ENCODE measurements around the gene DDX54. TPM values are rescaled to one million over a fixed set of nuclear protein-coding genes. Genes with fewer than 3 reads are reported as not detected.
"Not testable (repeated sequence)": the region's sequence is repeated elsewhere in the genome, so short reads cannot be mapped to it uniquely, and the experiment has no call there.

Gene DDX54
- polyA plus RNA-seq, 2 donors = 34.3 to 49.1 TPM

- Histone ChIP-seq H3K9me3 (ENCODE audit: control insufficient read depth in 2 of 2, insufficient read depth in 1 of 2, low read depth in 1 of 2, low read length in 1 of 2) (no peaks in the 10 kb centered on the region), H3K36me3 (ENCODE audit: control insufficient read depth in 2 of 2, insufficient read depth in 2 of 2, low read length in 1 of 2) (no peaks in the 10 kb centered on the region), H3K4me3 (ENCODE audit: low read depth in 1 of 2, low read length in 2 of 2) (no peak overlapping the region), H3K27me3 (ENCODE audit: control insufficient read depth in 1 of 2, insufficient read depth in 2 of 2, low read length in 2 of 2) (no peaks in the 10 kb centered on the region), H3K27ac (ENCODE audit: low read depth in 2 of 2, low read length in 1 of 2) (no peak overlapping the region), H3K4me1 (ENCODE audit: control insufficient read depth in 2 of 2, insufficient read depth in 2 of 2, low read length in 1 of 2) (peaks cover 5 to 8% of the 10 kb centered on the region in 2 donors)
- WGBS, 2 donors = 72 to 79% methylated on average over 2 of the region's 2 CpGs
These were observed 38.3 kb downstream of the DDX54 start for GRCh38 chr12:113146999-113147398.

DNA sequence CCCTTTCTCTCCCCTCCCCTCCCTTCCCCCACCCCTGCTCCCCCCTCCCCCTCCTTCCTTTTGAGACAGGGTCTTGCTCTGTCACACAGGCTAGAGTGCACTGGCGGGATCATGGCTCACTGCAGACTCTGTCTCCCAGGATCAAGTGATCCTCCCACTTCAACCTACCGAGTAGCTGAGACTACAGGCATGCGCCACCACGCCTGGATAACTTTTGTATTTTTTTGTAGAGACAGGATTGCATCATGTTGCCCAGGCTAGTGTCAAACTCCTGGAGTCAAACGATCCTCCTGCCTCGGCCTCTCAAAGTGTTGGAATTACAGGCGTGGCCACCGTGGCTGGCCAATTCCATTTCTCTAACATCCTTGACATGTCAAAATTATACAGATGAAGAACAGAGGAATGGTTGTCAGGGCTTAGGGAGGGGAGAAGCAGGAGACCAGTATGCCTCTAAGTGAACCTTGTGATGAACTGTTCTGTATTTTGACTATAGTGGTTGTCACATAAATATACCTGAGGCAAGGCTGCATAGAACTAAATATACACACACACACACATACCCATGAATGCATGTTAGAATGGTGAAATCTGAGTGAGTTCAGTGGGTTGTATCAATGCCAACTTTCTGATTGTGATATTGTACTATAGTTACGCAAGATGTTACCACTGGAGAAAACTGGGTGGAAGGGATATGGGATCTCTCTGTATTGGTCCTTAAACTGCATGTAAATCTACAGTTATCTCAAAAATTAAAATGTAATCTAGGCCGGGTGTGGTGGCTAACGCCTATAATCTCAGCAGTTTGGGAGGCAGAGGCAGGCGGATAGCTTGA, 39.3 kb downstream of the DDX54 start:
- Histone ChIP-seq H3K4me1 (ENCODE audit: control insufficient read depth in 2 of 2, insufficient read depth in 2 of 2, low read length in 1 of 2) (peaks cover 5 to 8% of the 10 kb centered on the region in 2 donors), H3K4me3 (ENCODE audit: low read depth in 1 of 2, low read length in 2 of 2) (no peak overlapping the region), H3K36me3 (ENCODE audit: control insufficient read depth in 2 of 2, insufficient read depth in 2 of 2, low read length in 1 of 2) (no peaks in the 10 kb centered on the region), H3K27ac (ENCODE audit: low read depth in 2 of 2, low read length in 1 of 2) (no peak overlapping the region), H3K27me3 (ENCODE audit: control insufficient read depth in 1 of 2, insufficient read depth in 2 of 2, low read length in 2 of 2) (no peaks in the 10 kb centered on the region), H3K9me3 (ENCODE audit: control insufficient read depth in 2 of 2, insufficient read depth in 1 of 2, low read depth in 1 of 2, low read length in 1 of 2) (no peaks in the 10 kb centered on the region)
- WGBS, 2 donors = 76 to 79% methylated on average over 12 of the region's 12 CpGs

DNA sequence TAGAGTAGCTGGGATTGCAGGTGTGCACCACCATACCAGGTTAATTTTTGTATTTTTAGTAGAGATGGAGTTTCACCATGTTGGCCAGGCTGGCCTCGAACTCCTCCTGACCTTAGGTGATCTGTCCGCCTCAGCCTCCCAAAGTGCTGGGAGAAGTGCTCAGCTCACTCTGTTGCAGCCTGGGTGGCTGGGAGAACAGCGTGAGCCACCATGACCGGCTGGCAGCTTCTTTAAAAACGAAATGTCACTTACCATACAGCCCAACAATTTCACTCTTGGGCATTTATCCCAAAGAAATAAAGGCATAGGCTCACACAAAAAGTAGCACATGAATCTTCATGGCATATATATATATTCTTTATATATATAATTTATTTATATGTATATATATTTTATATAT, 40.5 kb downstream of the DDX54 start:
- Histone ChIP-seq H3K27me3 (ENCODE audit: control insufficient read depth in 1 of 2, insufficient read depth in 2 of 2, low read length in 2 of 2) (no peaks in the 10 kb centered on the region), H3K4me3 (ENCODE audit: low read depth in 1 of 2, low read length in 2 of 2) (no peak overlapping the region), H3K9me3 (ENCODE audit: control insufficient read depth in 2 of 2, insufficient read depth in 1 of 2, low read depth in 1 of 2, low read length in 1 of 2) (no peaks in the 10 kb centered on the region), H3K4me1 (ENCODE audit: control insufficient read depth in 2 of 2, insufficient read depth in 2 of 2, low read length in 1 of 2) (peaks cover 4 to 8% of the 10 kb centered on the region in 2 donors), H3K36me3 (ENCODE audit: control insufficient read depth in 2 of 2, insufficient read depth in 2 of 2, low read length in 1 of 2) (no peaks in the 10 kb centered on the region), H3K27ac (ENCODE audit: low read depth in 2 of 2, low read length in 1 of 2) (no peak overlapping the region)
- WGBS, 2 donors = 72 to 84% methylated on average over 5 of the region's 5 CpGs

DNA sequence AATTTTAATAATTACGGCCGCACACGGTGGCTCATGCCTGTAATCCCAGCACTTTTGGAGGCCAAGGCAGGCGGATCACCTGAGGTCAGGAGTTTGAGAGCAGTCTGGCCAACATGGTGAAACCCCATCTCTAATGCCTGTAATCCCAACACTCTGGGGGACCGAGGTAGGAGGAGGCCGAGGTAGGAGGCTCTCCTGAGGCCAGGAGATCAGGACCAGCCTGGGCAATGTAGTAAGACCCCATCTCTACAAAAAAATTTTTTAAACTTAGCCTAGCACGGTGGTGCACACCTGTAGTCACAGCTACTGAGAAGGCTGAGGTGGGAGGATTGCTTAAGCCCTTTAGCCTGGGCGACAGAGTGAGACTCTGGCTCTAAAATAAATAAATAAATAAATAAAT, 41.3 kb downstream of the DDX54 start:
- H3K36me3 ChIP-seq (ENCODE audit: control insufficient read depth in 2 of 2, insufficient read depth in 2 of 2, low read length in 1 of 2) = no peaks in the 10 kb centered on the region
- H3K27me3 ChIP-seq (ENCODE audit: control insufficient read depth in 1 of 2, insufficient read depth in 2 of 2, low read length in 2 of 2) = no peaks in the 10 kb centered on the region
- WGBS, 2 donors = 93% methylated on average over 8 of the region's 8 CpGs
- H3K4me1 ChIP-seq (ENCODE audit: control insufficient read depth in 2 of 2, insufficient read depth in 2 of 2, low read length in 1 of 2) = peaks cover 0 to 3% of the 10 kb centered on the region in 2 donors
- H3K27ac ChIP-seq (ENCODE audit: low read depth in 2 of 2, low read length in 1 of 2) = no peak overlapping the region
- no peak overlapping the region for H3K4me3 ChIP-seq (ENCODE audit: low read depth in 1 of 2, low read length in 2 of 2)
- H3K9me3 ChIP-seq (ENCODE audit: control insufficient read depth in 2 of 2, insufficient read depth in 1 of 2, low read depth in 1 of 2, low read length in 1 of 2) = no peaks in the 10 kb centered on the region

DNA sequence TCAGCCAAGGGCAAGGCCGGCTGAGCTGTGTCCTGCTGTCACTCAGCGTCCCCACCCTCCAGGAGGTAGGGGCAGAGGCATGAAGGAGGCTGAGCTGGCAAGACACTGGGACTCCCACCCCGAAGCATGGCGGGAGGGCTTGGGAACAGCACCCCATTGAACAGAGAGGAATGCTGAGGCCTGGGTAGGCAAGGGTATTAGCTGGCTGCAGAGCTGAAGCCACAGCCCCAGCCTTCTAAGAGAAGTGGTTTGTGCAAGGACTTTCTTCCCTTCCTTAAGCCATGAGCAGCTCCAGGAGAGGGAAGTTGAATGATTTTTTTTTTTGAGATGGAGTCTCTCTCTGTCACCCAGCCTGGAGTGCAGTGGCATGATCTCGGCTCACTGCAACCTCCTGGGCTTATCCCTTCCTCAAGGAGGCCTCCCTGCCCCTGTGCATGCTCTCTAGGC, 42.4 kb downstream of the DDX54 start:
- Histone ChIP-seq H3K27ac (ENCODE audit: low read depth in 2 of 2, low read length in 1 of 2) (peak overlapping the region in 1 of 2 donors; percentile 36), H3K4me1 (ENCODE audit: control insufficient read depth in 2 of 2, insufficient read depth in 2 of 2, low read length in 1 of 2) (peaks cover 0 to 6% of the 10 kb centered on the region in 2 donors), H3K4me3 (ENCODE audit: low read depth in 1 of 2, low read length in 2 of 2) (no peak overlapping the region), H3K36me3 (ENCODE audit: control insufficient read depth in 2 of 2, insufficient read depth in 2 of 2, low read length in 1 of 2) (no peaks in the 10 kb centered on the region), H3K9me3 (ENCODE audit: control insufficient read depth in 2 of 2, insufficient read depth in 1 of 2, low read depth in 1 of 2, low read length in 1 of 2) (no peaks in the 10 kb centered on the region), H3K27me3 (ENCODE audit: control insufficient read depth in 1 of 2, insufficient read depth in 2 of 2, low read length in 2 of 2) (no peaks in the 10 kb centered on the region)
- 77 to 83% methylated on average over 5 of the region's 5 CpGs for WGBS, 2 donors

DNA sequence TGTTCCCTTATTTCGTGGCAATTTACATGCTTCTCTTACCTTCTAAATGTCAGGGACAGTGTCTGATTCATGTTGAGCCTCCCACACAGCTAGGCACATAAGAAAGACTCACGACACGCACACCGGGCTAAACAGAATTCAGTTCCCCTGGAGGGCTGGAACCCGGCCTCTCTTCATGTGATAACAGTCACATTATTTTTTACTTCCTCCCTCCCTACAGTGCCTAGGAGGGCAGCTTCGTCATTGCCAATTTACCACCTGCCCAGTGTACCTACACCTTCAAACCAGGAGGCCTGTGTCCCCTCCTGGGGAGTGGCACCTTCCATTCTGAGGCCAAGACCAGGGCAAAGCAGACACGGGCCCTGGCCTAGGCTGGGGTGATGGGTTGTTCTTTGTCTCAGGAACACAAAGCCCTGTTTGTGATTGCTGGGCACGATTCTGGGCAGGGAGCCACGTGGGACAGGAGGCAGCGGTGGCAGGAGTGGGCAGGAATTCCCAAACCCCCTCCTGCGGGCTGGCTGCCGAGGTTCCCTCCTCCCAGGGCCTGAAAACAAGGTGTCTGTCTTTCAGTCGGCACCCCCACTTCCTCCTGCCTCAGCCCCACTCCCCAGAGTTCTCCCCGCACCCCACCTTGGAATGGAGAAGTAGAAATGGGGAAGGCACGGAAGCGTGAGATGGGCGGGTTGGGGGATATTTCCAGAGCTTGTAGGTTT, 42.9 kb downstream of the DDX54 start:
- Histone ChIP-seq H3K9me3 (ENCODE audit: control insufficient read depth in 2 of 2, insufficient read depth in 1 of 2, low read depth in 1 of 2, low read length in 1 of 2) (no peaks in the 10 kb centered on the region), H3K4me1 (ENCODE audit: control insufficient read depth in 2 of 2, insufficient read depth in 2 of 2, low read length in 1 of 2) (peaks cover 0 to 7% of the 10 kb centered on the region in 2 donors), H3K36me3 (ENCODE audit: control insufficient read depth in 2 of 2, insufficient read depth in 2 of 2, low read length in 1 of 2) (no peaks in the 10 kb centered on the region), H3K27ac (ENCODE audit: low read depth in 2 of 2, low read length in 1 of 2) (peak overlapping the region in 1 of 2 donors; percentile 20), H3K27me3 (ENCODE audit: control insufficient read depth in 1 of 2, insufficient read depth in 2 of 2, low read length in 2 of 2) (no peaks in the 10 kb centered on the region), H3K4me3 (ENCODE audit: low read depth in 1 of 2, low read length in 2 of 2) (no peak overlapping the region)
- WGBS, 2 donors = 46 to 59% methylated on average over 17 of the region's 17 CpGs

DNA sequence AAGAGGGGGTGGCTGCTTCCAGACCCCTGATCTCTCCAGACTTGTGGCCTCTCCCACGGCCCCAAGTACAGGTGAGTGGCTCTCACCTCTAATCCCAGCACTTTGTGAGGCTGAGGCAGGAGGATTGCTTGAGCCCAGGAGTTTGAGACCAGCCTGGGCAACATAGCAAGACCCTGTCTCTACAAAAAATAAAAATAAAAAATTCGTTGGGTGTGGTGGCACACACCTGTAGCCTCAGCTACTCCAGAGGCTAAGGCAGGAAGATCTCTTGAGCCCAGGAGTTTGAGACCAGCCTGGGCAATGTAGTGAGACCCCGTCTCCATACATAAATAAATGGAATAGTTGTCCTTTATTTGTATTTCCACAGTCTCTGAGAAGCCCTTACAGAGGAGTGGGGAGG, 43.6 kb downstream of the DDX54 start:
- peak overlapping the region in 1 of 2 donors; percentile 20 for H3K27ac ChIP-seq (ENCODE audit: low read depth in 2 of 2, low read length in 1 of 2)
- H3K9me3 ChIP-seq (ENCODE audit: control insufficient read depth in 2 of 2, insufficient read depth in 1 of 2, low read depth in 1 of 2, low read length in 1 of 2); H3K4me3 ChIP-seq (ENCODE audit: low read depth in 1 of 2, low read length in 2 of 2); H3K27me3 ChIP-seq (ENCODE audit: control insufficient read depth in 1 of 2, insufficient read depth in 2 of 2, low read length in 2 of 2); H3K4me1 ChIP-seq (ENCODE audit: control insufficient read depth in 2 of 2, insufficient read depth in 2 of 2, low read length in 1 of 2); H3K36me3 ChIP-seq (ENCODE audit: control insufficient read depth in 2 of 2, insufficient read depth in 2 of 2, low read length in 1 of 2): not testable (repeated sequence)
- 74 to 83% methylated on average over 3 of the region's 3 CpGs for WGBS, 2 donors

GRCh38 chr12:113140706-113141105, 44.6 kb downstream of the DDX54 start:
- peaks cover 0 to 7% of the 10 kb centered on the region in 2 donors for H3K4me1 ChIP-seq (ENCODE audit: control insufficient read depth in 2 of 2, insufficient read depth in 2 of 2, low read length in 1 of 2)
- WGBS, 2 donors = 71 to 82% methylated on average over 7 of the region's 7 CpGs
- H3K27me3 ChIP-seq (ENCODE audit: control insufficient read depth in 1 of 2, insufficient read depth in 2 of 2, low read length in 2 of 2) = no peaks in the 10 kb centered on the region
- no peak overlapping the region for H3K27ac ChIP-seq (ENCODE audit: low read depth in 2 of 2, low read length in 1 of 2)
- no peaks in the 10 kb centered on the region for H3K9me3 ChIP-seq (ENCODE audit: control insufficient read depth in 2 of 2, insufficient read depth in 1 of 2, low read depth in 1 of 2, low read length in 1 of 2)
- H3K36me3 ChIP-seq (ENCODE audit: control insufficient read depth in 2 of 2, insufficient read depth in 2 of 2, low read length in 1 of 2) = no peaks in the 10 kb centered on the region
- no peak overlapping the region for H3K4me3 ChIP-seq (ENCODE audit: low read depth in 1 of 2, low read length in 2 of 2)

DNA sequence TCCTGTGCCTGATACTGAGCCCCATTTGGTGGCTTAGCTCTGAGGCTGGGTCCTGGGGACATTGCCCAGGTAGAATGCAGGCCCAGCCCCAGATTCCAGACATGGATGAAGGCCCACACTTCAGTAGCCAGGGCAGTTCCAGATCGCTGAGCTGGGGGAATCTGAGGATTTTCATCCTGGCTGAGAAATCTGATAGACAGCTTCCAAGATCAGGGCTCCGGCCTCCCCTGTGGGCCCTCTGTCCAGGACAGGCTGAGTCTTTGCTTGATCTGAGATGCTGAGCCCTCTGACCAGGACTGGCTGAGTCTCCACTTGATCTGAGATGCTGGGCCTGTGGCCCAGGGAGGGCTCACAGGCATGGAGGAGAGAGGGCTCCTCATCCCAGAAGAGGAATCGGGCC, 46.5 kb downstream of the DDX54 start:
- no peaks in the 10 kb centered on the region for H3K36me3 ChIP-seq (ENCODE audit: control insufficient read depth in 2 of 2, insufficient read depth in 2 of 2, low read length in 1 of 2)
- peaks cover 0 to 7% of the 10 kb centered on the region in 2 donors for H3K4me1 ChIP-seq (ENCODE audit: control insufficient read depth in 2 of 2, insufficient read depth in 2 of 2, low read length in 1 of 2)
- WGBS, 2 donors = 78 to 80% methylated on average over 3 of the region's 3 CpGs

More for the DNA sequence above, 46.5 kb downstream of the DDX54 start:
- no peak overlapping the region for H3K4me3 ChIP-seq (ENCODE audit: low read depth in 1 of 2, low read length in 2 of 2)
- H3K27ac ChIP-seq (ENCODE audit: low read depth in 2 of 2, low read length in 1 of 2) = peak overlapping the region in 1 of 2 donors; percentile 25
- H3K27me3 ChIP-seq (ENCODE audit: control insufficient read depth in 1 of 2, insufficient read depth in 2 of 2, low read length in 2 of 2) = no peaks in the 10 kb centered on the region
- no peaks in the 10 kb centered on the region for H3K9me3 ChIP-seq (ENCODE audit: control insufficient read depth in 2 of 2, insufficient read depth in 1 of 2, low read depth in 1 of 2, low read length in 1 of 2)
